NCI-H2171 treated with DMSO at 0.1 percent for 48 hours (cell line): ENCODE measurements around the gene LARGE2.
A peak's percentile ranks its signal among the peaks of the same experiment; 100 is the strongest.

Experiments used
- DNase-seq: peaks from one replicate; lab custom pipeline; 2025; lab: John Stamatoyannopoulos, UW

Gene LARGE2

DNA sequence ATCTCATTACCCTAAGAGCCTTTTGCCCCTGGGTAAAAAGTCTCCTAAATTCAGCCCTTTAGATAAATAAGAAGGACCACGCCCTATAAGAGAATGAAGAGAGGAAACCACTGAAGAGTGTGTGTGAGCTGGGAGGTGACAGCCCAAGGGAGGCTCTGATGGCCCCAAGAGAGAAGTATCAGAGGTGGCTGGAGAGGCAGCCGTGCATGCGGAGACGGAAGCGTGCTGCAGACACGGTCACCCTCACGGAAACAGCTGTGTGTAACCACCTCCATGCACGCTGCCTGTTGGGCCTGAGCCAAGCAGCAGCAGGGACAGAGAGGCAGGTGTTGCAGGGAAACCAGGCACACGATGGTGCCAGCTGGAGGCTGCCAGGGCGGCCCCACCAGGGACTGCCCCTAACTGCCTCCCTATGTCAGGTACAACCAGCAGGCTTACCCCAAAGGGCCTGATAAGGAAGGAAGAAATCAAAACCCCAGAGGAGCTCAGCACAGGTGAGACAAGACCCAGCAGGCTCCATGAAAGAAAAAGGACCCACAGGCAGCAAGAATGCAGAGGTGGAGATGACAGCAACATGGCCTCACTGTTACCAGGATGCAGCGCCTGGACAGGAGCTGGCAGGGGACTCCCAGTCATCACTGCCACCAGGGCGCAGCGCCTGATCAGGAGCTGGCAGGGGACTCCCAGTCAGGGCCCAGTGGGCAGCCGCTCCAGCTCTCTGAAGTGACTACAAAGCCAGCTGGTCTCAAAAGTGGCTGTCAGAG lies 7.8 kb downstream of the LARGE2 start:
- peak; percentile 95 for DNase-seq

DNA sequence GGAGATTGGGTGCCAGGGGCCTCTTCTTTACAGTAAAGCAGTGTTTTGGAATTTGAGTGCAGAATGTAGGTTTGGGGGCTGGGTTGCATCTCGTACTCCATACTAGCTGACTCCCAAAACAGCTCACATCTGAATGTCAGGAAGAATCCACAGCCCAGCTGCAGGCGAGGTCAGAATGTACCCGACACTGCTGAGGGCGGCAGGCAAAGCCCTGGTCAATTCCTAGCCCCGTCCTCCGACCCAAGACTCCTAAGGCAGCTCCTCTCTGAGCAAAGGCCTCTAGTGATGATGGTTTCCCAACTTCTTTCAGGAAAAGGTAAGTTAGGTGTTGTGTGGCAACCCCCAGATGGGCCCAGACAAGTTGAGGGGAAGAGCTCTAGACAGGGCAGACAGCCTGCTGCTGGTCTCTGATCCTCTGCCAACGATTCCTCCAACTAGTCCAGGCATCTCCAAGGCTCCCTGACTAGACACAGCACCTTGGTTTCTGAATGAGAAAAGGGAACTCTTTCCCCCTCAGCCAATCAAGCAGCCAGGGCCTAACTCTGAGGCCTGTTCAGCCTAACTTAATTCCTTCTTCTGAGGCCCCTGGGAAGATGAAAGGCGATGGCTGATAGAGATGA lies 8.6 kb downstream of the LARGE2 start:
- peak; percentile 57 for DNase-seq

DNA sequence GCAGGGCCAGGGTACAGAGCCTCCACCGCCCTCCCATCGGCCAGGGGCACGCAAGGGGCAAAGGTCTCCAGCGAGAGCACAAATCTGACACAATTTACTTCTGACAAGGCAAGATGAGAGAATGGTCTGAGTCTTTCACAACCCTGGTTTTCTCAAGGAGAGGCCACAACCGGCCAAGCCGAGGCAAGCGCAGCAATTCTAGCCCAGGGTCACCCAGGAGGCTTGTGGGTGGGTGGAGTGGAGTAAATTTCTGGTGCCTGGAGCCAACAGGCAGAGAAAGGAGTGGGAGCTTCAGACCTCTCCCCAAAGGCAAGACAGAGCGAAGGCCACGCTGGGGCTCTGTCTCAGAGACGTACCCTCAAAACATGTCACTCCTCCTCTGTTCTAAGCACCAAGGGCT lies 9.3 kb downstream of the LARGE2 start:
- DNase-seq = no peak

DNA sequence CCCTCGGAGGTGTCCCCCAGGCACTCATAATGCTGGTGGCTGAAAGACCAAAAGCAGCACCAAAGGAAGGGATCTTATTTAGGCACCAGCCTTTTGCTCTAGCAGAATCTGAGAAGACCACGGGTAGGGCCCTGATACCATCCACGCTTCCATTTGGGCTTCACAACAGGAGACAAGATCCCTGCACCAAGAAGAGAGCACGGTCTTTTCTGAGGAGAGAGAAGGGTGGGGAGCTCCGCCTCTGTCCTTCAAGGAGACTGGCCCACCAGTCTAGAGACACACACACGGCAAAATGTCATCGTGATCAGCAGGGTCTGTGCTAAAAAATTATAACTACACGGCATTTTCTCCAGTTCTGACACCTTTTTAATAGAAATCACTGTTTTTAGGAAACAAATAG lies 9.8 kb downstream of the LARGE2 start:
- no peak for DNase-seq

DNA sequence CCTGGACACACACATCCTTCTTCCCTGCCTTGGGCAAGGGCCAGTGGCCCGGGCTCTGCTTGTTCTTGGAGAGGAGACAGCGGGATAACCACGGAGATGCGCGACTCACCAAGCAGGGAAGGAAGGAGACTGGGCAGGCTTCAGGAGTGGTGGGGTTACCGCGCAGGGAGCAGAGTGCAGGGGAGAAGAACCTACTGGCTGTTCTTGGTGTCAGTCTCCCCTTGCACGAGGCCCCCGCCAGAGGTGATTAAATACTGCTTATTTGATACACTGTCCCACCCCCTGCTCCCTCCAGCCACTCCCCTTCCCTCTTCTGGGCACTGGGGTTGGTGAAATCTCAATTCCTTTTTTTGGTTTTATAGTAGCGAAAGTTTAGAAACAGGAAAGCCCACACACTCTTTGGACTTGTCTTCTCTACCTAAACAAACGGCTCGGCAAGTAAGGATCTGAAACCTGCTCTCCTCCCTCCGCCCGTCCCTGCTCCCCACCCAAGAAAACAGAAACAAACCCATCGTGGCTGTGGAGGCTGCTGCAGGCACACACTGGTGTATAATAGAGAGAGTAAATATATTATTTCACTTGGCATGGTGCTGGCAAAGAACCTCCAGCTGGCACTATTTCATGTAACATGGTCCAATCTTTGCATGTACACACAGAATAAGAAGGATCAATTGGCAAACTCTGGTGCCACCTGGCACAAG lies 10.8 kb downstream of the LARGE2 start:
- DNase-seq = no peak

DNA sequence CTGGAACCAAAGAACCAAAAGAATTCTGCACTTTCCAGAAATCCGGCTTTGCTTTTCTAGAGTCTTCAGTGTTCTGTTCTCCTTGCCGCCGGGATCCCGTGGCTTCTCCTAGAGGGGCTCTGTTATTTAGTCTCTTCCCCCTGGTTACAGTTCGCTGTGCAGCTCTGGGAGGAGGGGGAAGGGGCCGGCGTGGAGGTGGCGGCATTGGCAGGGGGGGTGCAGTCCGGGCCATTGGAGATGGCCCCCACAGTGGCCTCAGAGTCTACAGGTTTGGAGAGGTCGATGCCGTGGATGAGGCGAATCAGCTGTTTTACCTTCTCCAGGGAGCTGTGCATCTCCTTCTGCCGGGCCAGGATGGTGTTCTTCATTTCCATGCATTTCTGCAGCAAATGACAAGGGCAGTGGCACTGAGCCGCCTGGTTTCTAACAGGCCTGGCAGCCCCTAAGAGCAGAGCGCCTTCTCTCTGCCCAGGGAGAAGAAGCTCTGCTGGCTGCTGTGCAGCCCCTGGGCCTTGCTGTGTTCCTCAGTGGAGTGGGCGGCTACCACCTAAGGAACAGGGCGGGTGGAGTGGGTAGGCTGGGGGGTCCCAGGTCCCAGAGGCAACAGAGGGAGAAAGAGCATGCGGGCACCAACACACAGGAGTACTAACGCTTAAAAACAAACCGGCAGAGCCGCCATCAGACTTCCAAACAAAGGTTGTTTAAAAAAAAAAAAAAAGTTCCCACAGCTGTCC lies 11.6 kb downstream of the LARGE2 start:
- no peak for DNase-seq

DNA sequence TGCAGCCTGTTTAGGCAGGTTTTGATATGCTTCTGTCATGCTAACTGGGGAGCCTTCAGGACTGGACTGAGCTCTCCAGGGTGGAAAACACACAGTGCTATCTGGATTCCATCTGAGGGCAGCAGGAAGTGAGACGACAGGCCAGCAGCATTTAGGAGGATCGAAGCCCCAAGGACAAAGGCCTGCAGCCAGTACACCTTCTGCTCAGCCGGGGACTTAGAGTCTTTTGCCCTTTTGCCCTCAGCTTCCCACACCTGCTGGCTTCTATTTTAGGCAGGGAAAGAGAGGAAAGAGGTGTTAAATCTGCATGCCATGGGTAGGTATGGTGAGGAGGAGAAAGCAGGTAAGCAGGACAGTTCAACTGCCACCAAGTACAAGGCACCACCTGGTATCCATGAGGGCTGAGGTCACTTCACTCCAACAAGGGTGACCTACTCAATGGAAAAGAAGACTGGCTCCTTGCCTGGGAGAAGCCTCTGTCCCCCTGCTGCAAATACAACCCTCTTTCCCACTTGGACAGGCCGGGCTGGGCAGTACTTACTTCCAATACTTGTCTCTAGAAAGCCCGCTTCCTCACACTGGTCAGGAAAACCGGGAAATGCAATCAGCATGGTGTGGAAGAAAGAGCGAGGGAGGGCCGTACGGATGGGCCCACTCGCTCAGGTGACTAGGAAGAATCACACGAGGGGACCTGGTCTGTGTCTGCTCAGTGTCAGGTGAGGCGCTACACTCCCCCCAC lies 12.3 kb downstream of the LARGE2 start:
- DNase-seq = peak; percentile 63

DNA sequence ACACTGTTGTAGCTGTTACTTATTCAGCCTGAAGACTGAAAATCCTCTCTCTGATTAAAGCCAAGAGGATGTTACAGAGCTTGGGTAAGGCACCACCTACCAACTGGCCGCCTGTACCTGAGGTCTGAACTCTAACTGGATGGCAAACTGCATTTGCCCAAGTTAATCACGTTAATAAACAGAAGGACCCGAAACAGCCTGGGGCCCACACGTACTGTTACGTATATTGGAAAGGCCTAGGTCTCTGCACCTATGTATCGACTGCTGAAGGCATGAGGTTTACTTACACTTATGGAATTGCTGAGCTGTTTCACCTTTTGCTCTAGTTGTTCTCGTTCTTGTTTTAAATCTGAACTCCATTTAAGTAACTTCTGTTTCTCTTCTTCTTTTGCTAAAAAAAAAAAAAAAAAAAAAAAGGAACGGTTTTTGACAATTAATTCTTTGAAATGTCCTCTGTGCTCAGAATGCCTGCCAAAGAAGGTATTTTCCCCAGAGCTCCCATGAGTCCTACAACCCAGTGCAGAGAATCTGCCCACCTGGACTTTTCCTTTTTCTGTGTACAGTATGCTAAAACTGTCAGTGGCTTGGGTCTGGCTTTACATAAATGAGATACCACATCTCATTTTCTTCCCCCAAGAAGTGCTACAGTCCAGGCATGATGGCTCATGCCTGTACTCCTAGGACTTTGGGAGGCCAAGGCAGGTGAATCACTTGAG lies 13.1 kb downstream of the LARGE2 start:
- no peak for DNase-seq

DNA sequence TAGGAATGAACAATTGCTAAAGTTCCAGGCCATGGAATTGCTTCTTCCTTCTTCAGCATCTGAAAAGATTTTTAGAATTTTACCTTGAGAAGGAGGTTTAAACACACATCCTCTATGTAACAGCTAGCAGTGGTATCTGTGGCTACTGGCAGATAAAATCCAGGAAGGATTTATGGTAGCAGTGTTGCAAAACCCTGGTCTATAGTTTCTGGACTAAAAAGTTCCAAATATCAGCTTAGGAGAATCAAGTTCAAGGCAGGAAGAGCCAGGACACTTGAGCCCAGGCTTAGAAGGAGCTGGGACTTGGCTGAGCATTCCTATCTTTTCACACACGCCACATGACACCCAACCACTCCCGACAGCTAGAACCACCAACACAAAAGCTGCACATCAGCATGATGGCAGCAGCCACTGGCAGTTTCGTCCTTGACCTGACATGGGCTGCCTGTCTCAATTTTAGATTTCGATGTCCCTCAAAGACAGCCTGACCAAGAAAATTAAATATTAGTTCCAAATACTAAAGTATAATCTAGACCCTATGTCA lies 14.1 kb downstream of the LARGE2 start:
- DNase-seq = no peak

DNA sequence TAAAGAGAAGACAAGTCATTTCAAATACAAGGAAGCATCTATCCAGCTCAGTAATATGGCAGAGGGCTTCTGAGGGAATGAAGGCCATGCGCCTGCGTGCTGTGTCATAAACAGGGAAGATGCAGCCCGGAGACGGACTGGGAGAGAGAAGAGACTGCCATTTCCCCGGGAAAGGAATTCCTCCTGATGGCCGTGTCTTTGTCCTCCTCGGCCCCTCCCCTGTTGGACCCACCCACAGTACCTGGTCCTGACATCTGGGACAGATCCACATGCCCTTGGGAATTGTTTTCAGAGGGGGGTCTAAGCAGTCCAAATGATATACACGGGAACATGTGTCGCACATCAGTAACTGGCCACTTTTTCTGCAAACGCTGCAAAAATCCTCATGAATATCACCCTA lies 15.5 kb downstream of the LARGE2 start:
- DNase-seq = no peak

DNA sequence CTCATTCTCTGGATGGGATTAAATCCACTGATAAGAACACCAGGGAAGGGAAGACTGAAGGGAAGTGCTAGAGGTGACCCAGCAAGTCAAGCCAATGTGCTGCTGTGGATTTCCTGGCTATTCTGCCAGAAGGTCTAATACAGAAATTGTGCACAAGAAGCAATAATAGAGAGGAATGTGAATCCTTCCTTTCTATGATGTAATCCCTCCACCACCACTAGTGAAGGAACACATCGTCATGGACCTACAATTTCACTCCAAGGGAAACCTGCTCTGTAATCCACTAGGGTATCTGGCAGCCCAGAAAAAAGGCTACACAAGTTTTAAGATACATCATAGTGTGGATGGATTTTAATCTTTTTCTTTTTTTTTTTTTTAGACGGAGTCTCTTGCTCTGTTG lies 17.4 kb downstream of the LARGE2 start:
- no peak for DNase-seq

DNA sequence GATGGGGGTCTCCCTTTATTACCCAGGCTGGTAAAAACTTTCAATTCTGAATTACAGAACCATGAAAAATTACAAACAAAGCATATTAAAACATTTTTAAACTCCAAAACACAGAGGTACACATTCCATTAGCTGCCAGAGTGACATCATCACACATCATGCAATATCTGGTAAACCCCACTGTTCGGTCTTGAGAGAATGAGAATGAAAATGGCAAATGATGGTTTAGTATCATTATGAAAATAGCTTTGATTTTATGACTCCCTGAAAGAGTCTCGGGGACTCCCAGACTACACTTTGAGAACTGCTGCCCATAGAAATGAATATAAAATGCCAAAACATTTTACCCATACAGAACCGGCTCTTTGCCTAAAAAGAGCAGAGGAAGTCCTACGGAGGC lies 18.8 kb downstream of the LARGE2 start:
- no peak for DNase-seq

DNA sequence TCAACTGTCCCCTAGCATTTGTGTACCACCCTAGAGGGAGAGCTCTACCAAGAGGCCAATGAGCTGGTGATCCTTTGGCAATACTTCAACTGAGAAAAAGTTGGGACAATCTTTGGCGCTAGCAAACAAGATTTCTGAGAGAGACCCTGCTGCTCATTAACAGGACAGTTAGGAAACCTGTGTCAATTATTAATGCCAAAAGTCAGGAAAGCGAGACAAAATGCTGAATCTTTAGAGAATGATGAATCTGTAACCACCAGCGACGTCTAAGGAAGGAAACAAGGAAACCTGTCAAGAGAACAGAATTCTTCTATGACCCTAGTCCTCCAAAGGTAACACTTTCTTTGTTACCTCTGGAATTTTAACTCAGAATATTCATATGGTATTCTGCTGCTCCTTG lies 19.9 kb downstream of the LARGE2 start:
- DNase-seq = no peak

DNA sequence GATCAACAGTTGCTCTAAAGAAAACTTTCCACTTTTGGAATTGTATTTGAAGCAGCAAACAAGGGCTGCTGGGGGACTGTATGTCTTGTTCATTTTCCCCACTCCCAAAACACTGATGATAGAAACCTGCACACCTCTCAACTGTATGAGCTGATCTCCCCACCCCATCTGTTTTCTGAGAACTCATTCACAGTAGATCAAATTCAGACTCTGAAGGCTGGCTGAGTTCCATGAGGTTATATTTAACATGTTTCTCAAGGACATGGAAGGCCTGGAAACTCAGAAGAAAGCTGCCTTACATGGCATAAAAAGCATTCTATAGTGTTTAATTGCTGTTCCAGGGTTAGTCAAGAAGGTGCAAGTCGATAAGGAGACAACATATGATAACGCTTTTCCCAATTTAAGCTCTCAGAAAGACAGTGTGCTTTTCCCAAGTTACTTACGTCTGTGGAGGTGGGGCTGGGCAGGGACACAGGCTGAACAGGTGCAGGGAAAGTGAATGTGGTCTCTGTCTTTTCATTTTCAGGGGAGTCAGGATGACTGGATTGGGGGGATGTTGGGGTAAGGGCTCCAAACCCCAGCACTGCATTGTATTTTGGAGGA lies 23.0 kb downstream of the LARGE2 start:
- no peak for DNase-seq

DNA sequence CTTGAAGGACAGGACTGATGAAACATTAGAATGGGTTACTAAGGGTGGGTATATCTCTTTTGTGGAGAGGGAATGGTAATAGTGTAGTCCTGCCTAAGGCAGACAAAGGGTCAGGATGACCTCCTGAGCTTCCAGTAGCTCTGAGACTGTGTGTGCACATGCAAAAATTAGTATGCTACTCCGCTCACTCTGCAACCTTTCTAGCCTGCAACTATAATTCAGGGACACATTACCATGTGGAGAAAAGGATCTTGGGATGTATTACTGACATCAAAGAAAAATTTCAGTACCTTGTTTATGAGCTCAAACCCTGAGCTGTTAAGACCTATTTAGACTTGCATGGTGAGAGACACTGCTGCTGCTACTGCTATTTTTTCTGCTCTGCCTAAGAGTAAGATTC lies 25.4 kb downstream of the LARGE2 start:
- no peak for DNase-seq

DNA sequence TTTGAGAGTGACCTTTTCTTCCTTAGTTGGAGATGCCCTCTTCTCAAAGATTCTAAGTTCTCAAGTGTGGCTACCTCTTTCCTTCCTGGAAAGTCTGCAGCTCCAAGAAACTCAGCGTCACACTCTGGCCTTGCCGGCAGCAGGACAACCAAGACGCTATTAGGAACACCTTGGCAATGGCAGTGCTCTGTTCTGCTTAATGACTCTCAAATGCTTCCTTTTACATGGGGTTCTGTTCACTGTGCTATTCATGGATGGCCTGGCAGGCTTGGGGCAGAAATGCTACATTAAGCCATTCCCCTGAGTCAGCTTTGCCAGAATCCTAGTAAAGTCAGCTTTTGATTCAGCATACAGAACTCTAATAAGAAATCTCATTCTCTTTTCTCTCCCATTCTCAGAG lies 25.9 kb downstream of the LARGE2 start:
- no peak for DNase-seq

DNA sequence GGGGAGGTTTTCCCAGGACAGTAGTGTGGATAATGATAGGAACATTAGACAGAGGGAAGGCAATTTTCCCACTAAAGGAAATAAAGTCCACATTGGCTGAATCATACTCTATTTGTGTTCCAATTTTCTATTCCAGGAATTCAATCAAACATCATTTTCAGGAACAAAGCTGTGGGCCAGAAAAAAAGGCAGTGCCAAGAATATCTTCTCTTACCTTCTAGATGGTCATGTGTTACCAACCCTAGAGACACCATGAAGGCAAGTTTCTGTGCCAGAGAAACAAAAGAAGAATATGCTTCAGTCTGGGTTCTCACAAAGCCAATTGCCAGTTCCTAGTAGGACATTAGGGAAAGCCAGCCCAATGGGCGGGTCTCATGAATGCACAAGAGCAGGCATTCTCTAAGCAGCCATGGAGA lies 27.5 kb downstream of the LARGE2 start:
- DNase-seq = no peak

DNA sequence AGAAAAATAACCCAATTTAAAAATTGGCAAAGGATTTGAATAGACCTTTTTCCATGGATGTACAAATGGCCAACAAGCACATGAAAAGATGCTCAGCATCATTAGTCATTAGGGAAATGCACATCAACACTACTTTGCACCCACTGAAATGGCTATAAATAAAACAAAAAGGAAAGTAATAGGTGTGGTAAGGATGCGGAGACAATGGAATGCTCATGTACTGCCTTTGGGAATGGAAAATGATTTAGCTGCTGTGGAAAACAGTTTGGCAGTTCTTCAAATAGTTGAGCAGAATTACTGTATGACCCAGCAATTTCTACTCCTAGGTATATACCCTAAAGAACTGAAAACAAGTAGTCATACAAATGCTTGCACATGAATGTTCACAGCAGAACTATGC lies 37.4 kb downstream of the LARGE2 start:
- no peak for DNase-seq

DNA sequence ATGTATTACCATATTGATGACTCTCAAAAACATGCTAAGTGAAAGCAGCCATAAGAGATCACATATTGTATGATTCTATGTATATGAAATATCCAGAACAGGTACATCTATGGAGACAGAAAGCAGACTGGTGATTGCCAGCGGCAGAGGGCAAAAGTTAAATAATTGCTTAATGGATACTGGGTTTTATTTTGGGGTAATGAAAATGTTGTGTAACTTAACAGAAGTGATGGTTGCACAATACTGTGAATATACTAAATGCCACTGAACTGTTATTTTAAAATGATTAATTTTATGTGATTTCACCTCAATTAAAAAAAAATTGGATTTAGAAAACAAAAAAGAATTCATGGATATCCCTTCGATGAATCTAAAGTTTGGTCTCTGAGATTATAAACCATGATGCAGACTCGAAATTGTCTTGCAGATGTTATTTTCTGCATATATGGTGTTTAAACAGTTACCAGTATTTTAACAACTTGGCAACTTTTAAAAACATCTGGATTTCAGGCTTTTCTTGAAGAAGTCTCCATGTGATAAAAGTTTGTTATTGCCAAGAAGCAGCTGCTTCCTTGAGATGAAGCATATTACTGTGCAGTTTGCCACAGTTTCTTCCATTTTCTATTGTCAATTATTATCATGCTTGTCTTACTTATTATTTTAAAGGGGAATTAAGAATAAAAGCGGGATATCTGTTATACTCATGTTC lies 38.1 kb downstream of the LARGE2 start:
- no peak for DNase-seq

DNA sequence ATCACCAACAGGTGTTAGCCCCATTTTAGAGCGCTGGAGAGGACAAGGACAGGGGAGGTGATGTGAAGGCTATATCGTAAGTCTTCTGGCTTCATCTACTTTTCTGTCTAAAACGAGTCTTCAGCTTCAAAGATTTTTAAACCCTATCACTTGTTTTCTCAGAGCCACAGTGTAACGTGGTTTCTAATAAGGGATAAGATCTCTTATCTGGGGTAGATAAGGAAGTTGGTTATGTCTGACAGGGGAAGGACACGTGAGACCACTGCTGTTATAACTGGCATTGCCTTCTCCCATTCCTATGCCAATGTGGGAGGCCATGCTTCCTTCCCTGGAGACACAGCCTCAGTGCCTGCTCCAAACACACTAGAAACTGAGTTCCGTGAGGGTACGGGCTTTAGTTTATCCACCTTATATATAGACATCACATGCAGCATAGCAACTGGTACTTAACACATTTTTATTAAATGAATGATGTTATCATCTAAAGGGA lies 39.3 kb downstream of the LARGE2 start:
- no peak for DNase-seq
